ENCODE data around the gene SELENBP1.

The SELENBP1 gene

GRCh38 chr1:151369621-151370048 lies 2.9 kb downstream of the SELENBP1 start:
- Histone ChIP-seq H3K27ac (no peak overlapping the region), H3K9me3 (ENCODE audit: low read depth, low read length) (no peaks in the 10 kb centered on the region), H3K36me3 (ENCODE audit: insufficient read depth, low read length) (no peaks in the 10 kb centered on the region), H3K4me3 (no peak overlapping the region), H3K9ac (ENCODE audit: insufficient read length) (no peak overlapping the region)
- TF ChIP-seq EZH2 (IDR thresholded peaks at IDR 0.05) = no peak
- TF ChIP-seq POLR2AphosphoS5 (IDR thresholded peaks at IDR 0.05; ENCODE audit: borderline replicate concordance, low read depth, low read length) = no peak
- no peak for TF ChIP-seq FOXP2 (optimal IDR thresholded peaks at IDR 0.05; ENCODE audit: control extremely low read depth, extremely low read length, insufficient read depth)
- DNase-seq (ENCODE audit: low read depth, low spot score) = no peak

GRCh38 chr1:151369302-151369610 lies 3.2 kb downstream of the SELENBP1 start:
- no peak for DNase-seq (ENCODE audit: low read depth, low spot score)
- Histone ChIP-seq H3K36me3 (ENCODE audit: insufficient read depth, low read length) (no peaks in the 10 kb centered on the region), H3K9ac (ENCODE audit: insufficient read length) (no peak overlapping the region), H3K27ac (no peak overlapping the region), H3K9me3 (ENCODE audit: low read depth, low read length) (no peaks in the 10 kb centered on the region), H3K4me3 (no peak overlapping the region)
- TF ChIP-seq EZH2 (IDR thresholded peaks at IDR 0.05) (no peak), POLR2AphosphoS5 (IDR thresholded peaks at IDR 0.05; ENCODE audit: borderline replicate concordance, low read depth, low read length) (no peak), FOXP2 (optimal IDR thresholded peaks at IDR 0.05; ENCODE audit: control extremely low read depth, extremely low read length, insufficient read depth) (no peak)

DNA sequence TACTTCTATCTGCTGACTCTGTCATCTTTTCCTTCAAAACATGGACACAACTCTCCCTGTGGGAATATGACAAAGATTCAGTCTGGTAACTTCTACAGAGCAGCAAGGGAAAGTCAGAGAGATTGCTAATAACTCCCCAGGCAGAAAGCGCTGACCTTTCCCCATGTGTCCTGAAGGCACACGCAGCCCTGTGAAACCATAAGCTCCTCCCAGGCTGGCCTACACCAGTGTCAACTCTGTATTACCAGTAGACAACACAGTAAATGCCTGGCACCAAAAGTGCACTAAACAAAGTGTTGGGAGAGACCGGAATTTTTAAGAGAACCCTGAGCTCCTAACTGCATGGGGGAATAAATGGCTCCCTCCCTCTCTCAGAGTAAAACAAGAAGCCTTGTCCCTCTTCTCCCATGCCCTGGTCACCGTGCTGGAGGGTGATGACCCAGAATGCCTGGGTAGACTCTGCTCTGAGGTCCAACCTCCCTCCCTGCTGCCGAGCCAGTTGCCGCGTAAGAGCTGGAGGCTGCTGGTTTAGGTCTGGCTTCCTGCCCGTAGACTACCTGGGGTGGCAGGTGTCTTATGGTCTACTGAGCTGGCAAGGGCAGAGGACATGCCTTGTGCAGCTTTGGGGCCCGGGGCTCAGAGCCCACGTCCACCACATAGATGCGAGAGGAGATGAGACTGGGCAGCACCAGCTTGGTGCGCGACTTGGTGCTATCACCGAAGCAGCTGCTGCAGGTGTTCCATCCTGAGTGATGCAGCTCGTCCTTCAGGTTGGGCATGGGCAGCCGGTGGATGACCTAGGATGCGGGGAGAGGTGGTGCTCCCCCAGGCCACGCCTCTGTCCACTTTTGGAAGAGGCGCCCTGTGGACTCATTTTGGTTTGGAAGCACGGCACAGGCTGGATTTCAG lies 3.9 kb downstream of the SELENBP1 start:
- Histone ChIP-seq H3K4me3 (no peak overlapping the region), H3K9ac (ENCODE audit: insufficient read length) (no peak overlapping the region), H3K9me3 (ENCODE audit: low read depth, low read length) (no peaks in the 10 kb centered on the region), H3K27ac (no peak overlapping the region), H3K36me3 (ENCODE audit: insufficient read depth, low read length) (no peaks in the 10 kb centered on the region)
- TF ChIP-seq EZH2 (IDR thresholded peaks at IDR 0.05) = no peak
- TF ChIP-seq FOXP2 (optimal IDR thresholded peaks at IDR 0.05; ENCODE audit: control extremely low read depth, extremely low read length, insufficient read depth) = no peak
- TF ChIP-seq POLR2AphosphoS5 (IDR thresholded peaks at IDR 0.05; ENCODE audit: borderline replicate concordance, low read depth, low read length) = no peak
- DNase-seq (ENCODE audit: low read depth, low spot score) = no peak

DNA sequence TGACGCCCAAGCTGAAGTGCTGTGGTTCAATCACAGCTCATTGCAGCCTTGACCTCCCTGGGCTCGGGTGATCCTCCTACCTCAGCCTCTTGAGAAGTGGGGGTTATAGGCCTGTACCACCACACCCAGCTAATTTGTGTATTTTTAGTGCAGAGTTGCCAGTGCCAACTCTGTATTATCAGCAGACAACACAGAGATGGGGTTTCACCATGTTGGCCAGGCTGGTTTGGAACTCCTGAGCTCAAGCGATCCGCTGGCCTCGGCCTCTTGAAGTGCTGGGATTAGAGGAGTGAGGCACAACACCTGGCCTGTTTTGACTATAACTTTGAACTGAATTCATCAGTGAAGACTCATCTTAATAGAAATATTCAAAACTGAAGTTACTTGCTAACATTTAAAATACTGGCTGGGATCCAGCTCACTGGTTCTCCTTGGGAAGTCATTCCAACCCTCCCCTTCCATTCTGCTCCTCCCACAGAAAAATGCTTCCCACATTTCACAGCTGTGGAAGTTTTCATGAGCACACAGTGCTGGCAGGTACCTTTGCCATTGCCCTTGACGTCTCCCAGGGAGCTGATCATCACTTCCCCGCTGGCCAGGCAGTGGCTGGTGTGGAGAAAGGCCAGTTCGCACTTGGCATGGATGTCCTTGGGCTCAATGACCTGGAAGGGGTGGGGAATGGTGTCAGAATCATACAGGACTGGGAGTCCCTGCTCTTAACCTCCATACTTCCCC lies 4.7 kb downstream of the SELENBP1 start:
- no peaks in the 10 kb centered on the region for H3K9me3 ChIP-seq (ENCODE audit: low read depth, low read length)
- no peak overlapping the region for H3K9ac ChIP-seq (ENCODE audit: insufficient read length)
- H3K4me3 ChIP-seq = no peak overlapping the region
- TF ChIP-seq POLR2AphosphoS5 (IDR thresholded peaks at IDR 0.05; ENCODE audit: borderline replicate concordance, low read depth, low read length) (no peak), FOXP2 (optimal IDR thresholded peaks at IDR 0.05; ENCODE audit: control extremely low read depth, extremely low read length, insufficient read depth) (no peak), EZH2 (IDR thresholded peaks at IDR 0.05) (no peak)
- H3K36me3 ChIP-seq (ENCODE audit: insufficient read depth, low read length) = no peaks in the 10 kb centered on the region
- no peak overlapping the region for H3K27ac ChIP-seq
- DNase-seq (ENCODE audit: low read depth, low spot score) = no peak

DNA sequence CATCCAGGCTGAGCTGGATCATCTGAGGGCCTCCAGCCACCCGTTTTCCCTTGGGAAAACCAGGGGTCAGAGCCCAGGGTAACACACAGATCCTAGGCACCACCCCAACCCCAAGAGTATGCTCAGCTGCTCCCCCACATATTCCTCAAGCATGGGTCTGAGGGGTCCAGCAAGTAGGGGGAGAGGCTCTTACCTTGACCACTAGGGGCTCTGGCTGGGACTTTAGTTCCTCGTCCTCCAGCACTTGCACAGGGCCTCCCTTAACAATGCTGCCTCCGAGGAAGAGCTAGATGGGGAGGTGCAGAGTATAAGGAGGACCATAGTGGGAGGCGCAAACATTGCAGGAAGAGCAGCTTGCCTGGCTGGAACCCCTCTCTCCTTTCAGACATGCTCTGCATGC lies 7.5 kb downstream of the SELENBP1 start:
- Histone ChIP-seq H3K36me3 (ENCODE audit: insufficient read depth, low read length) (no peaks in the 10 kb centered on the region), H3K9me3 (ENCODE audit: low read depth, low read length) (no peaks in the 10 kb centered on the region)

GRCh38 chr1:151362308-151363155 lies 10.0 kb downstream of the SELENBP1 start:
- H3K27ac ChIP-seq = no peak overlapping the region
- no peaks in the 10 kb centered on the region for H3K36me3 ChIP-seq (ENCODE audit: insufficient read depth, low read length)

More for the DNA sequence above, 7.5 kb downstream of the SELENBP1 start:
- no peak for TF ChIP-seq EZH2 (IDR thresholded peaks at IDR 0.05)
- no peak for TF ChIP-seq FOXP2 (optimal IDR thresholded peaks at IDR 0.05; ENCODE audit: control extremely low read depth, extremely low read length, insufficient read depth)
- TF ChIP-seq POLR2AphosphoS5 (IDR thresholded peaks at IDR 0.05; ENCODE audit: borderline replicate concordance, low read depth, low read length) = no peak
- H3K27ac ChIP-seq = no peak overlapping the region
- H3K9ac ChIP-seq (ENCODE audit: insufficient read length) = no peak overlapping the region
- no peak for DNase-seq (ENCODE audit: low read depth, low spot score)
- H3K4me3 ChIP-seq = no peak overlapping the region

DNA sequence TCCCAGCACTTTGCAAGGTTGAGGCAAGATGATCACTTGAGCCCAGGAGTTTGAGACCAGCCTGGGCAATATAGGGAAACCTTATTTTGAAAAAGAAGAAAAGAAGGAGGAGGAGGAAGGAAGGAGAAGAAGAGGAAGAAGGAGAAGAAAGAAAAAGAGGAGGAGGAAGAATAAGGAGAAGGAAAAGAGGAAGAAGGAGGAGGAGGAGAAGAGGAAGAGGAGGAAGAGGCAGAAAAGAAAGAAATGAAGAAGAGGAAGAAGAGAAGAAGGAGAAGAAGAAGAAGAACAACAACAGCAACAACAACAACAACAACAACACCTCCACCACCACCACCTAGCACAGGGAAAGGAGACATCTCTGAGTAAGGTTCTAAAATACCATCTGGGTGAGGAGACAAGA lies 10.6 kb downstream of the SELENBP1 start:
- Histone ChIP-seq H3K9ac (ENCODE audit: insufficient read length) (no peak overlapping the region), H3K9me3 (ENCODE audit: low read depth, low read length) (no peaks in the 10 kb centered on the region), H3K36me3 (ENCODE audit: insufficient read depth, low read length) (no peaks in the 10 kb centered on the region), H3K27ac (no peak overlapping the region), H3K4me3 (no peak overlapping the region)
- no peak for TF ChIP-seq POLR2AphosphoS5 (IDR thresholded peaks at IDR 0.05; ENCODE audit: borderline replicate concordance, low read depth, low read length)
- no peak for TF ChIP-seq EZH2 (IDR thresholded peaks at IDR 0.05)
- TF ChIP-seq FOXP2 (optimal IDR thresholded peaks at IDR 0.05; ENCODE audit: control extremely low read depth, extremely low read length, insufficient read depth) = no peak
- DNase-seq (ENCODE audit: low read depth, low spot score) = no peak

More at GRCh38 chr1:151362308-151363155, 10.0 kb downstream of the SELENBP1 start:
- H3K4me3 ChIP-seq = no peak overlapping the region
- DNase-seq (ENCODE audit: low read depth, low spot score) = no peak
- no peak for TF ChIP-seq EZH2 (IDR thresholded peaks at IDR 0.05)
- no peak for TF ChIP-seq POLR2AphosphoS5 (IDR thresholded peaks at IDR 0.05; ENCODE audit: borderline replicate concordance, low read depth, low read length)
- TF ChIP-seq FOXP2 (optimal IDR thresholded peaks at IDR 0.05; ENCODE audit: control extremely low read depth, extremely low read length, insufficient read depth) = no peak
- H3K9me3 ChIP-seq (ENCODE audit: low read depth, low read length) = no peaks in the 10 kb centered on the region
- no peak overlapping the region for H3K9ac ChIP-seq (ENCODE audit: insufficient read length)

GRCh38 chr1:151356696-151357095 lies 15.8 kb downstream of the SELENBP1 start:
- Histone ChIP-seq H3K9ac (ENCODE audit: insufficient read length) (no peak overlapping the region), H3K36me3 (ENCODE audit: insufficient read depth, low read length) (no peaks in the 10 kb centered on the region), H3K4me3 (no peak overlapping the region), H3K9me3 (ENCODE audit: low read depth, low read length) (no peaks in the 10 kb centered on the region), H3K27ac (no peak overlapping the region)
- no peak for DNase-seq (ENCODE audit: low read depth, low spot score)
- no peak for TF ChIP-seq POLR2AphosphoS5 (IDR thresholded peaks at IDR 0.05; ENCODE audit: borderline replicate concordance, low read depth, low read length)
- no peak for TF ChIP-seq EZH2 (IDR thresholded peaks at IDR 0.05)
- TF ChIP-seq FOXP2 (optimal IDR thresholded peaks at IDR 0.05; ENCODE audit: control extremely low read depth, extremely low read length, insufficient read depth) = no peak

All from SK-N-MC (cell line).